GM12874 (cell line): Measurements from ENCODE around the gene GNB1.

Experiments used
- CTCF ChIP-seq: IDR thresholded peaks from 2 replicates; pipeline ENCODE4 v1.5.1; 2011; ENCODE audit warnings: low read depth, mild to moderate bottlenecking, control low read depth, low read length, moderate library complexity; ENCODE audit not compliant: insufficient read depth

GNB1 gene

GRCh38 chr1:1929639-1930545, 39.0 kb upstream of the GNB1 start:
- TF ChIP-seq CTCF, result no peak

- no peak for TF ChIP-seq CTCF
These were observed 38.3 kb upstream of the GNB1 start for GRCh38 chr1:1929102-1929638.

- TF ChIP-seq CTCF, result no peak
These were observed 37.6 kb upstream of the GNB1 start for GRCh38 chr1:1928231-1929101.

- TF ChIP-seq CTCF, result no peak
These were observed 36.9 kb upstream of the GNB1 start for GRCh38 chr1:1927751-1928150.

GRCh38 chr1:1926886-1927660, 36.2 kb upstream of the GNB1 start:
- no peak for TF ChIP-seq CTCF

- TF ChIP-seq CTCF, result no peak
These were observed 35.5 kb upstream of the GNB1 start for GRCh38 chr1:1926346-1926811.
